Thyroid gland (tissue), 4 donors: ENCODE measurements around the gene UCHL1.

Experiments used
- POLR2A ChIP-seq, 2 donors: fragments of 450-650 bp; IDR thresholded peaks; one replicate each; pipeline ENCODE4 v1.6.1; 2017; ENCODE audit warnings: antibody characterized with exemption in 2 of 2, mild to moderate bottlenecking in 2 of 2, moderate library complexity in 1 of 2
- TF ChIP-seq, protein P1 (sequence below), 6 experiments: fragments of 200-600 bp in 3 of 6; fragments of 450-650 bp in 3 of 6; sonication (generic) in 3 of 6; IDR thresholded peaks; one replicate each; pipeline ENCODE4 v1.5.1; 2016 to 2019; ENCODE audit warnings: antibody characterized with exemption in 6 of 6, mild to moderate bottlenecking in 2 of 6, inconsistent platforms in 1 of 6, moderate library complexity in 1 of 6

DNA sequence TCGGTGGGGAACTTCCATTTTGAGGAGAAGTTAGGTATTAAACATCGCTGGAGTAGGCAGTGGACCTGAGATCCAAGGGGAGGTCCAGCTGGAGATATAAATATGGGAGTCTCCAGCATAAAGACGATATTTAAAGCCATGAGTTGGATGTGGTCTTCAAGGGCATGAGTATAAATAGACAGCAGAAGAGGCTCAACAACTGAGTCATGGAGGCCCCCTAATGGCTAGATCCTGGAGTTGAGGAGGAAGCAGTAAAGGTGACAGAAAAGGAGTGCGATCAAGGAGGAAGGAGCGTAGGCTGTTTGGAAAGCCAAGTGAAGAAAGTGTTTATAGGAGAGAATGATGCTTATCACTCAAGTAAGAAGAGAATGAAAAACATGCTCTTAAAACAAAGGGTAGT is 24.3 kb upstream of the UCHL1 start:
- TF ChIP-seq POLR2A (IDR thresholded peaks at IDR 0.05) = no peak
- TF ChIP-seq, protein P1, sequence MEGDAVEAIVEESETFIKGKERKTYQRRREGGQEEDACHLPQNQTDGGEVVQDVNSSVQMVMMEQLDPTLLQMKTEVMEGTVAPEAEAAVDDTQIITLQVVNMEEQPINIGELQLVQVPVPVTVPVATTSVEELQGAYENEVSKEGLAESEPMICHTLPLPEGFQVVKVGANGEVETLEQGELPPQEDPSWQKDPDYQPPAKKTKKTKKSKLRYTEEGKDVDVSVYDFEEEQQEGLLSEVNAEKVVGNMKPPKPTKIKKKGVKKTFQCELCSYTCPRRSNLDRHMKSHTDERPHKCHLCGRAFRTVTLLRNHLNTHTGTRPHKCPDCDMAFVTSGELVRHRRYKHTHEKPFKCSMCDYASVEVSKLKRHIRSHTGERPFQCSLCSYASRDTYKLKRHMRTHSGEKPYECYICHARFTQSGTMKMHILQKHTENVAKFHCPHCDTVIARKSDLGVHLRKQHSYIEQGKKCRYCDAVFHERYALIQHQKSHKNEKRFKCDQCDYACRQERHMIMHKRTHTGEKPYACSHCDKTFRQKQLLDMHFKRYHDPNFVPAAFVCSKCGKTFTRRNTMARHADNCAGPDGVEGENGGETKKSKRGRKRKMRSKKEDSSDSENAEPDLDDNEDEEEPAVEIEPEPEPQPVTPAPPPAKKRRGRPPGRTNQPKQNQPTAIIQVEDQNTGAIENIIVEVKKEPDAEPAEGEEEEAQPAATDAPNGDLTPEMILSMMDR (IDR thresholded peaks at IDR 0.05) = no peak
